ENCODE data around the gene EGF. TPM values are rescaled to one million over a fixed set of nuclear protein-coding genes. Genes with fewer than 3 reads are reported as not detected.

EGF gene
- total RNA-seq, 1 experiment from 2014 or later: 15.6 TPM

DNA sequence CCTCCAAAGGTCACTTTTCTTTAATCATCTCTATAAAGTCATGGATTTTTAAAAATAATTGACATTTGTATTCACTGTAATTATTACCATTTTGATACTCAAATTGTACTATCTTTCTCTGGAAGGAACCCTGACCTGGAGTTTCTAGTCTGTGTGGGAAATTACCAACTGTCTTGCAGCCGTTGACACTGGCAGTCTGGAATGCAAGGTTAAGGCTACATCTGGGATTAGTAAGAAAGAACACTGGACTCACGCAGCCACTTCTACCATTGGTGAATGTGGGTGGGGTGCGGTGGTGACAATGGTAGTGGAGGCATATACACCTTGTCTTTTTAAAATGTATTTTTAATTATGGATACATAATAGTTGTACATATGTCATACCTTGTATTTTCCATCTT is 40.9 kb downstream of the EGF start:
- no peak for DNase-seq (ENCODE audit: extremely low read depth, low read depth)

DNA sequence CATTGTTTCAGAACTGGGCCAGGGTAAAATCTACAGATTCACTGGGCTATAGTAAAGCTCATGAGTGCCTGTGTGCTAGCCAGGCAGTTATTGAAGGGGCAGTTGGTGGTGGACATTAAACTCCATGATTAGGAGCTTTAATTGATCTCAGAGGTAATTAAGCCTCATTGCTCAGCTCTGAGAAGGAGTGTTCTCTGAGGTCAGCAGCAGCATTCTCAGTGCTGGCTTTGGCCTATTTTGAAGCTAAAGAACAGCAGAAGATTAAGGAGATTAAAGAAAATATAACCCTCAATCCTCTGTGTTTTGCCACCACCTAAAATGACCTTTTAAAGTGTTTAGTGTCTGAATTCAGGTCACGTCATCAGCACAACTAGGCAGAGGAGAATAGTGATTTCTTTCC is 42.5 kb downstream of the EGF start:
- DNase-seq (ENCODE audit: extremely low read depth, low read depth): no peak

DNA sequence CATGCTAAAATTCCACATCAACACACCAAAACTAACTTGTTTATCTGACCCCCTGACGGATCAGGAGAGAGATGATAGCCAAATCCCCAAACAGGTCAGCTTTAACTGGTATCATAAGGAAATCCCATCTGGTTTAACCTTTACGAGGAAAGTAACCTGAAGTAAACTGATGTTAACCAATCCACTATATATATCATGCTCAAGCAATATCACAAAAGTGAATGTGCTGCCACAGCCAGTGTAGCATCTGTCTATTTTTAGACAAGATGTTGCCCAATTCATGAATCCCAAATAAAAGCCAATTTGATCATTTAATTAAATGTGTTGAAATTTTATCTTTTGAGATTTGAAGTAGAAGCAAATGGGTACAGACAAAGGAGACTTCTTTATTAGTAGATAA is 44.5 kb downstream of the EGF start:
- no peak for DNase-seq (ENCODE audit: extremely low read depth, low read depth)

DNA sequence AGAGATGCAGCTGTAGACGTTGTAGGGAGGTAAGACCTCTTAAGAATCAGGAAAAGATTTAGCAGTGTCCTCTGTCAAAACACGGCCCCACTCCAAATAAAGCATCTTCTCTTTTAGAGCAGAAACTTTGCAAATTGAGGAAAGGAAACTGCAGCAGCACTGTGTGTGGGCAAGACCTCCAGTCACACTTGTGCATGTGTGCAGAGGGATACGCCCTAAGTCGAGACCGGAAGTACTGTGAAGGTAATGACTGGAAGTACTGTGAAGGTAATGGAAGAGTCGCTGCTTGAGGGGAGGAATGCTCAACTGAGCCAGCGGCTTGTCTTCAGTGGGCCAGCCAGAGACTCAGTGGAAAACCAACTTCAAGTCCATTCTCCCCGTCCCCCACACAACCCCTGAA is 46.5 kb downstream of the EGF start:
- DNase-seq (ENCODE audit: extremely low read depth, low read depth): no peak

DNA sequence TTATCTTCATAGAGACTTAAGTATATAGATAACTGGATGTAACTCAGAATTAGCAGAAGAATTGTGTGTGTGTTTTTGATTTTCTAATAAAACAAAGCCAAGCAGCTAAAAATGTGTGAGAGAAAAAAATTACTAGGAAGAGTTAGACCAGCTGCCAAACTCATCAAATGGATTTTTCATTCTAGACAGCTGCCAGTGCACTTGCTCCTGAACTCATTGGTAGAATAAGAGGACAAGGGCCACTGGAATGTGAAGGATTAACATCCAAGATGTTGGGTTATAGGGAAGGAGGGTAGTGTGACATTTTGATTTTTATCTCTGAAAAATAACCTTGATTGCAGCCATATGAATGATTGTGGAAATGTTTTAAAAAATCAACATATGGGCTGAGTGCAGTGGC is 49.7 kb downstream of the EGF start:
- no peak for DNase-seq (ENCODE audit: extremely low read depth, low read depth)

DNA sequence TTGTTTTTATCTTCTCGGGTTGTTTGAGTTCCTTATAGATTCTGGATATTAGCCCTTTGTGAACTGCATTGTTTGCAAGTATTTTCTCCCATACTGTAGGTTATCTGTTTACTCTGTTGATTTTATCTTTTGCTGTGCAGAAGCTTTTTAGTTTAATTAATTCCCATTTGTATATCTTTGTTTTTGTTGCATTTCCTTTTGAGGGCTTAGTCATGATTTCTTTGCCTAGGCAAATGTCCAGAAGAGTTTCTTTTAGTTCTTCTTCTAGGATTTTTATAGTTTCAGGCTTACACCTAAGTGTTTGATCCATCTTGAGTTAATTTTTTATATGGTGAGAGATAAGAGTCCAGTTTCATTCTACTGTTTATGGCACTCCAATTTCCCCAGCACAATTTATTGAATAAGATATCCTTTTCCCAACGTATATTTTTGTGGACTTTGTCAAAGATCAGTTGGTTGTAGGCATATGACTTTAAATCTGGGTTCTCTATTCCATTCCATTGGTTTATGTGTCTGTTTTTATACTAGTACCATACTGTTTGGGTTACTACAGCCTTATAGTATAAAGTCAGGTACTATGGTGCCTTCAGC is 54.3 kb downstream of the EGF start:
- no peak for DNase-seq (ENCODE audit: extremely low read depth, low read depth)

DNA sequence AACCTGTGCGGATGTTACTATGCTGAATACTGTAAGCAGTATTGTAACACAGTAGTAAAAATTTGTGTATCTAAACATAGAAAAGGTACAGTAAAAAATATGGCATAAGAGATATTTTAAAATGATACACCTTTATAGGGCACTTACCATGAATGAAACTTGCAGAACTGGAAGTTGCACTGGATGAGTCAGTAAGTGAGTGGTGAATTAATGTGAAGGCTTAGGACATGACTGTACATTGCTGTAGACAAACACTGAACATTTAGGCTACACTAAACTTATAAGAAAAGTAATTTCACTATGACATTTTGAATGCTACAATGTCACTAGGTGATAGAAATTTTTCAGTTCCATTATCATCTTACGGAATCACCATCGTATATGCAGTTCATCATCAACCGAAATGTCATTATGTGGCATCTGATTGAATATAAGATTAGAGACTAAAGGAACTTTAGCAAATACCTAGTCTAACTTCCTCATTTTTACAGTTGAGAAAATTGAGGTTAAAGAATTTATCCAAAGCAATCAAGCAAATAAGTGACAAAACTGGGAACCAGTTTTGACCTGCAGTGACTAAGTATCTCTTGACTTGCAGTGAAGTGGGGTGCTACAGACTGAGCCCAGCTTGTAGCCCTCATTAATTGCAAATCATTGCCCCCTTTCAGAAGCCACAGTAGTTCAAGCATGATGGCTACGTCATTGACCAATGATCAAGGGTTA is 55.3 kb downstream of the EGF start:
- no peak for DNase-seq (ENCODE audit: extremely low read depth, low read depth)

DNA sequence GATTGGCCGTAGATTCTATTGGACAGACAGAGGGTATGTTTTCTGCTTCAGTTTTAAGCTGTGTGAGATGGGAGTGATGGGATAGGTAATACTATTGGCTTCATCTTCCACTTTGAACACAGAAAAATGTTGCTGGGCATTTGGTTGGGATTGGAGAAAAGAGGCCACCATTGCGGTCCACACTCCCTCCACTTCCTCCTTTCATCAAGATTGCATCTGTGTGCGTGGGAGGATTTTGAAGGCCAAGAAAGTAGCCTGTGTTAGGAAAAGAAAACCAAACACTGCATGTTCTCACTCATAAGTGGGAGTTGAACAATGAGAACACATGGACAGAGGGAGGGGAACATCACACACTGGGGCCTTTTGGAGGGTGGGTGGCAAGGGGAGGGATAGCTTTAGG is 56.4 kb downstream of the EGF start:
- no peak for DNase-seq (ENCODE audit: extremely low read depth, low read depth)

DNA sequence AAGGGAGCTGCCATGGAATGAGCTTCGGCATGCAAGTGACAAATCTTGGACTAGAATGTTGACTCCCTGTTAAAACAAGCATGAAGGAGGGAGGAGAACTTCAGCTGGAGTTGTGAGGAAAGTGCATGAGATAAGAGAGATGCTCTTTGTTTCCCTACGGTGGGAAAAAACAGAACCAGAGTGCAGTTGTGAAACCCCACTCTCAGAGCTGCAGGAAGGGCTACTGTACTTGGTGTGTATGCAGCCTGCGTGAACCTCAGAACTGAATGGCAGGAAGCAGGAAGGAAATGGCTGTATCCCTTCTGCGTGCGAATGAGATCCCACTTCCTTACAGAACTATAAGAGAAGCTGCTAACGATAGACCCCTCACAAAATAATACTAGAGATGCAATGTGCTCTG is 57.2 kb downstream of the EGF start:
- no peak for DNase-seq (ENCODE audit: extremely low read depth, low read depth)

DNA sequence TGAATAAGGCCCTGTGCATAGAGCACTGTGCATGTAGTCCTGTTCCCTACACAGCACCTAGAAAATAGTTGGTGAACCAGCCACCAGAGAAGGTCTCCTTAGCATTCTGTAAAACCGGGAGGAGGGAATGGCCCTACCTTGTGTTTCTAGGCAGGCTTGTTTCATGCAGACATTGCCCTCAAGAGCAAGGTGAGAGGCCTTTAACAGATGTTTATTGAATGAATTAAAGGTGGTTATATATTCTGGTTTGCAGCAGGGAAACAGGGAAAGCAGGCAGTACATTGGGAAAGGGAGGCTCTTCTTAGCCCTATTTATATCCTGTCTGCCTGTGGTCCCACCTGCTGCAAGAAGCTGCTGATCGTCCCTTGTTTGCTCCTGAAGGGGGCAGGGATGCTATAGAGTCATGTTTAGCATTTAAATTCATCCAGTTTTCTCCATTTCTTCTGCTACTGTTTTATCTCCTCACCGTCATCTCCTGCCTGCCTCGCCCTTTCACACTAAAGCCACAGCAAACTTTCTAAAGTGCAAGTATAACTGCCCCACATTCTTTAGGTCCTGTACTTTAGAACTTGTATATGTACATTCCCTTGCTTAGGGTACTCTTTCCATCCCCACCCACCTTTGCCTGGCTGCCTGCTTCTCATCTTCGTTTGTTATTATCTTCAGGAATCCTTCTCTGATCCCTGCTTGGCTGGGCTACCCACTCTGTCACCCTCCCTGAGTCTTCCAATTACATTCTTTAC is 60.3 kb downstream of the EGF start:
- no peak for DNase-seq (ENCODE audit: extremely low read depth, low read depth)

DNA sequence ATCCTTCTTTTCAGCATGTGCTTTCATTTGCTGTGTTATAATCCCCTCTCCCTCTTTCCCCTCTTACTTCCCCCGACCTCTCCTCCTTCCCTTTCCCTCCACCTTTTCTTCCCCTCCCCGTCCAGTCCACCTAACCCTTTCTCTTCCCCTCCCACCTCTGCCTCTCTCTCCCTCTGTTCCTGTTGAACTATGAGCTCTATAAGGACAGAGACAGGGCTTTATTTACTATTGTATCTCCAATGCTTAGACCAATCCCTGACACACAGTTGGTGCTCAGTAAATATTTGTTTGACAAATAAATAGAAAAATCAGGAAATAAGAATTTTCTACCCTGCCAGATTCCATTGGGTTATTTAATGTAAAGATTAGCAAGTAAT is 60.8 kb downstream of the EGF start:
- DNase-seq (ENCODE audit: extremely low read depth, low read depth): no peak

DNA sequence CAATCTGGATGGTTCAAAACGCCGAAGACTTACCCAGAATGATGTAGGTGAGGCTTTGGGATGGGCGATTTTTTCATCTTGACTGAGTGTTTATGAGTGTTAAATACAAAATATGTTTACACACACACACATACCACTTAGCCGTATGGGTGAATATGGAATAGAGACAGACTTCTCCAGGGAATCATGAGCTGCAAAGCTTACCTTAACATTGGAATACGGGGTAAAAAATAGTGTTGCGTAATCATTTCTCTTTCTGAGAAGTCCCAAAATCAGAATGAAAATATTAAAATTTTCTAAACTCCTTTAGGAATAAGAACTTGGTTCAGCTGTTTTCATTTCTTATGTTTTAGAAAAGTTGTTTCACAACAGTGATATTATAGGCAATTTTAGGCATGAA is 63.5 kb downstream of the EGF start:
- DNase-seq (ENCODE audit: extremely low read depth, low read depth): no peak

DNA sequence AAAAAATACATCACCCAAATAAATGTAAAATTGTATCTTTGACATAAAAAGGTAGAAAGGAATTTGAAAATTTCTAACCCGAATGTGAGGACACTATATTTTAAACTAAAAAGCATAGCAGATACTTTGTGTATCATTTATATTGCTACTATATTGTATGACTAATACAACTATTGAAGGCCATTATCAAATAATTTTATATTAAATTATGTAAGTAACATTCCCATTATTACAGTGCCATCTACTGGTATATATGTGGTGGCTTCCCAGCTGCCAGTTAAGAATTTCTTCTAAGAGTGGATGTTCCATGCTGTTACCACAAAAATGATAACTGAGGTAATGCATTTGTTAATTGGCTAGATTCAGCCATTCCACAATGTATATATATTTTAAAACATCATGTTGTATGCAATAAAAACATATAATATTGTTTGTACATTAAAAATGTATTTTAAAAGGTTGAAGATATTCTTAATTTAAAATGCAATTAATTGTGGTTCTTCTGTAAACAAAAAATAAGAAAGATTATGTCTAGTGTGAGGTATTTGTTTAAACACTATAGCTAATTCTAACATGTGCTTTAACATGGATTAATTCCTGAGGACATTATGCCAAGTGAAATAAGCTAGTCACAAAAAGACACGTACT is 65.3 kb downstream of the EGF start:
- peak; percentile 26 for DNase-seq (ENCODE audit: extremely low read depth, low read depth)

DNA sequence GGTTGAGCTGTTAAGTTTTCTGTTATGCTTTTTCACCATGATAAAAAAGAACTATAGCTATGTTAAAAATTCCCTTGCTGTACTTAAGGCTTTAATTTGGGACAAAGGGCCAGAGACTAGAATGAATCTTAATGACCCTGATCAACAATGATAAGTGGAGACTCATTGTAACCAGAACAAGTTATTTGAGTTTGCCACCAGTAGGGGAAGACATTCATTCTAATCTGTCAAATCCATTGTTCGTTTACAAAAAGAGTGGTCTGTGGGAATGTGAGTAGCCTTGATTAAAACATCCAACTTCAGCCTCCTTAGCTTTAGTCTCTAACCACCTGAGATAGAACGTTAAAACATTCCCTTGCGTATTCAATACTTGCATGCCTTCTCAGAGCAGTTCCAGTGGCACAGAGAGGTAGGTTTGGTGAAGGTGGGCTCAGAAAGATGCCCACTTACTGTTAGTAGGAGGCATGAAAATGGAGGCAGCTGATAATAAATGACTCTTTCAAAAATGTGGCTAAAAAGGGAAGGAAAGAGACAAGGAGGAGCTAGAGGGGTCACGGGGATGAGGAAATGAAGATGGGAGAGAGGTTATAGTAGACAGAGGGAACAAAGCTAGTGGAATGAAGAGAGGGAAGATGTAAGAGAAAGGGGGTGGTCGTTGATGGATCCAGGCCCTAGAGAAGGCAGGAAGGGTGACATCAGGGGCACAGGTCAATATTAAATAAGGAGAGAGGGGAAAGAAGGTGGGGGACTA is 66.2 kb downstream of the EGF start:
- no peak for DNase-seq (ENCODE audit: extremely low read depth, low read depth)

DNA sequence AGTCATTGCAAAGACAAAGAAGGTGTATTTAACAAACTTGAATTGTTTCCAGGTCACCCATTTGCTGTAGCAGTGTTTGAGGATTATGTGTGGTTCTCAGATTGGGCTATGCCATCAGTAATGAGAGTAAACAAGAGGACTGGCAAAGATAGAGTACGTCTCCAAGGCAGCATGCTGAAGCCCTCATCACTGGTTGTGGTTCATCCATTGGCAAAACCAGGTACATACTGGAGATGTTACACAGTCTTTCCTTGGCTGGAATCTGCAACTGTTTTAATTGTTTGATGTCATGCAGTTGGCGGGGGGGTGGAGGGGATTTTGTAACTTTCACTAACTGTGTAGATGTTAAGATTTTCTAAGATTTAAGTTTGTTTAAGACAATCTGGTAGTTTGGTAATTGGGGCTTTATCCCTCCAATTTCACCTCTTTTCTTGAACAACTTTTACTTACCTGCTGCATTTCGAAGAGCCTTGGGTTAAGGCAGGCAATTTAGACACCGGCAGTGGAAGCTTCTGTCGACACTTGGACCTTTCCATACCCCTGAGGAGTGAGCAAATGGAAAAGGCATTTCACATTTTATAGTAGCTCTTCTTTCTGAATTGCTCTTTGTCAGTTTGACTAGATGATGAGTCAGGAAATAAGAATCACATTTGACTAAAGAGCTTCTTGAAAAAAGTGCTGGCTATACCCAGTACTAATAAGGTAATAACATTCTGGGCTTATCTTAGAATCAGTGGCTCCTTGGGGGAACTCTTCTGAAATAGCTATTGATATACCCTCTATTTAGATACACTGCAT is 67.4 kb downstream of the EGF start:
- DNase-seq (ENCODE audit: extremely low read depth, low read depth): no peak

DNA sequence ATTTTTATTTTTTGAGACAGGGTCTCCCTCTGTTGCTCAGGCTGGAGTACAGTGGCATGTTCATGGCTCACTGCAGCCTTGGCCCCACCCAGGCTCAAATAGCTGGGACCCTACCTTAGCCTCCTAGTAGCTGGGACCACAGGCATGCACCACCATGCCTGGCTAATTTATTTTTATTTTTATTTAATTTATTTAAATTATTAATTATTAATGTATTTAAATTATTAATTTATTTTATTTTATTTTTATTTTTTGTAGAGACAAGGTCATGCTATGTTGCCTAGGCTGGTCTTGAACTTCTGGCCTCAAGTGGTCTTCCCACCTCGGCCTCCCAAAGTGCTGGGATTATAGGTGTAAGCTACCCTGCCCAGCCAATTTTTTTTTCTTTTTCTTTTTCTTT is 69.3 kb downstream of the EGF start:
- no peak for DNase-seq (ENCODE audit: extremely low read depth, low read depth)

DNA sequence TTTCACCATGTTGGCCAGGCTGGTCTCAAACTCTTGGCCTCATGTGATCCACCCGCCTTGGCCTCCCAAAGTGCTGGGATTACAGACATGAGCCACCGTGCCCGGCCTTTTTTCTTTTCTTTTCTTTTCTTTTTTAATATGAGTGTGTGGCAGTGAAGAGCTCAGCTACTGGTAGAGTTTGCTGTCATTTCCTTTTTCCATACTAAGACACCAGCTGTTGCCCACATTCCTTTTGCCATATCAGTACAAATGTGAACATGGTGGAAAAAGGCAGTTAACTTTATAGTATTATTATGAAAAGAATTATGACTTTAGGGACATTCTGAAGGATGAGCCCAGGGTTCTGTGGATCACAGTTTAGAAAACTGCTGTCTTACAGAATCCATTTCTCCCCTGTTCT is 69.8 kb downstream of the EGF start:
- no peak for DNase-seq (ENCODE audit: extremely low read depth, low read depth)

DNA sequence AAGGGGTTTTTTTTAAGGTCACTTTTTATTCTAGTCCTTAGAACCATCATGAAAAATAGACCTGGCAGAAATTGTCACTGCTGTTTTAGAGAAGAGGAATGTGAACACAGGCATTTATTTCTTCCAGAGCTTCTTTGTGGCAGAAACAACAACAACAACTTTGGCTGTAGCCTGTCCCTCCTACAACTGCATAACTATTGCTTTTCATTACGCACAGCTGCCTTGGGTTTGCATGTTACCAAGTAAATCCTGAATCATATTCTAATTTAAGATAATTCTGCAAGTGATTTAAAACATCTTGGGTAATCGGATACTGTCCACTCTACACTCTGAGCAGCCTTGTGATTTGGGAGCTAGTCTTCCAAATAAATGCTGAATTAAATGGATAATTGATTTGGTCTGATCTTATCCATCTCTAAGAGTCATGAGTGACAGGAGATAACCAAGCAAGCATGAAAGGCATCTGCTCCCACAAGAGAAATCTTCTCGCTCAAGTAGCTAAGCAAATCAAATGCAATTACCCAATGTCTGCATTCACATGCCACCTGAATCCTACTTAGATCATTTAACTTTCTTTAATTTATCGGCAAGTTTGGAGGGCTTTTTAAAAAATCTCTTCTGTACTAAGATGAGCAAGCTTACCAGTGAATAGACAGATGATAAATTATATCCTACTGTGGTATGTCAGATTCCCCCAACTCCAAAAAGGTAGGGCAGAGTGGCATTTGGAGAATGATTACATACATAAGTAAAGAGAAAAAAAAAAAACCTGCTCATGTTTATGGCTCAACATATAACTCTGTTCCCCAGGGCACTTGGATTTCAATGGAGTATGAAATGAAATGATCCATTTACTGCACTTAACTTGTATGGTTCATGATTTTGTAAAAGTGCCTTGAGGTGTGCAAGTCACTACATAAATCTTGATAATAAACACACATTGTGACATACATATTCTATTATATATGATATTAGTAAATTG is 73.6 kb downstream of the EGF start:
- DNase-seq (ENCODE audit: extremely low read depth, low read depth): no peak

DNA sequence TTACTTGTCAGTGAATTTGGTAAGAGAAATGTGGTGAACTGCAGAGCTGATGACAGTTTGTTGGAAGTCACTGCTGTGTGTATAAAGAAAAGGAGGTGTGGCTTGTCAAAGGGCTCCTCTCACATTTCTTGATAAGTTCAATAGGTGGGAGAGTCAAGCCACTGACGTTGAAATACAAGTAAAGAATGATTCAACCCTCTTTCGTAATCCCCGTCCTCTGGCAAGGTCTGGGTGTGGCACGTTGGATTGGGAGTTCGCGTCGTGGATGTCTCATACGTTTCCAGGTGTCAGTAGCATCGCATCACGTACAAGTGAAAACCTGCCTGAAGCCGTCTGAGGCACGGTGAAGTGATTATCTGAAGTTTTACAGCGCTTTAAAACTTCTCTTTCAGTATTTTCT is 76.4 kb downstream of the EGF start:
- DNase-seq (ENCODE audit: extremely low read depth, low read depth): peak; percentile 23

Measured in NCI-H460 (cell line).